HG02840 (cell line): ENCODE measurements around the gene WNT2.
"Not testable (repeated sequence)": the region's sequence is repeated elsewhere in the genome, so short reads cannot be mapped to it uniquely, and the experiment has no call there.

Experiments used
- ATAC-seq: cut with Tn5 transposase; IDR thresholded peaks from one replicate; pipeline ENCODE4 v1.9.1; 2021; ENCODE audit warnings: mild to moderate bottlenecking, moderate library complexity, moderate number of reproducible peaks; ENCODE audit not compliant: unreplicated experiment, low FRiP score

The WNT2 gene

DNA sequence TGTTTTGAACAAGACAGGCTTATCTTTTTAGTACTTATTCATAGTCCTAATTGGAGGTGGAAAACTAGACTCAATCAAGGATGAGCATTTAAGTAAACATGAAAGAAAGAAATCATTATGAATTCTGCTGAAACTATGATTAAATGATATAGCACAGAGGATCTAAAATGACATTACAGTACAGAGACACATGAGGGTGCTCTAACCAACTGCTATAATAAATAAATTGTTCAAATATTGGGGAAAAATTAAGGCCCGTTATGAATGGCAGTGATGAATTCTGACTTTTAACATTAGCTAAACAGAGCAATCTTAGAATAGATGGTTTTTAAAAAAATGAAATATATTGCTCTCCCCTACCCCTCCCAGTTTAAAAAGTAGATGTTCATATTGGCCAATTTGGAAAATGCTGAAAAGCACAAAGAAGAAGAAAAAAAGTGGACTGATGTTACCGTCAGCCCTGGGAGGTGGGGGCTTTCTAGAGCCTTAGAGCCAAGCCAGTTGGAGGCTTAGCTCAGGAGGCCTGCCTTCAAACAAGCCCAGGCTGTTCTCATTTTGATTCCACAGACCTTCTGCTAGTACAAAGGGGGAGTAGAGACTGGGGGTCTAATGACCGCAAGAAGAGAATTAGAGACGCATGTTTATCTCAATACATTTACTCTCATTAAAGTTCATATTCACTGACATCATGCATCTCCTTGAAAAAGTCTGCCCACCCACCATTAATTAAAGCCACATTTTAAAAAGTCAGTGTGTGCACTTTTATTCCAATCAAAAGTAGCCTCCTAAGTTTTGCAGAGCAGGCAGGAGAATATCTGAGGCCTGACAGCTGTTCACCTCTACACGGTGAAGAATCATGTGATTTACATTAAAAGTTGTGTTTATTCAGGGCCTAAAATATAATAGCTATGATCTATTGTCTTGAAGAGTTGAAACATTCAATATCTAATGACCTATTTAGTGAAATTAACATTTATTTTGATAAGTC is 10.0 kb downstream of the WNT2 start:
- ATAC-seq = no peak

DNA sequence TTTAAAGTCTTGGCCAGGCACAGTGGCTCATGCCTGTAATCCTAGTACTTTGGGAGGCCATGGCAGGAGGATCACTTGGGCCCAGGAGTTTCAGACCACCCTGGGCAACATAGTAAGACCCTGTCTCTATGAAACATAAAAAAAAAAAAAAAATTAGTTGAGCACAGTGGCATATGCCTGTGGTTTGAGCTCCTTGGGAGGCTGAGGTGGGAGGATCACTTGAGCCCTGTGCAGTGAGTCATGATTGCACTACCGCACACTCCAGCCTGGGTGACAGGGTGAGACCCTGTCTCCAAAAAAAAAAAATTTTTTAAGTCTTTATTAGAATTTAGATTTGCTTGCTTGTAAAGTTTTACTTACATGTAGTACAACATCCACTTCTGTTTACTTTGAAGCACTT is 14.0 kb downstream of the WNT2 start:
- no peak for ATAC-seq

- no peak for ATAC-seq
These were observed 20.5 kb downstream of the WNT2 start for GRCh38 chr7:117302396-117302795.

DNA sequence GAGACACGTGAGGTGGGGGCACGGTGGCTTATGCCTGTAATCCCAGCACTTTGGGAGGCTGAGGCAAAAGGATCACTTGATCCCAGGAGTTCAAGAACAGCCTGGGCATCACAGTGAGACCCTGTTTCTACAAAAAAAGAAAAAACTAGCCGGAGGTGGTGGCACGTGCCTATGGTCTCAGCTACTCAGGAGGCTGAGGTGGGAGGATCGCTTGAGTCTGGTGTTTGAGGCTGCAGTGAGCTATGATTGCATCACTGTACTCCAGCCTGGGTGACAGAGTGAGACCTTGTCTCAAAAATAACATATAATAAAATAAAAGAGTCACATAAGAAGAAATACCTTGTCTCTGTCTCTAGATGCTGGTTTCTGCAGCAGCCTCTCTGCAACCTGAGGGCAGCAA is 22.4 kb downstream of the WNT2 start:
- not testable (repeated sequence) for ATAC-seq

DNA sequence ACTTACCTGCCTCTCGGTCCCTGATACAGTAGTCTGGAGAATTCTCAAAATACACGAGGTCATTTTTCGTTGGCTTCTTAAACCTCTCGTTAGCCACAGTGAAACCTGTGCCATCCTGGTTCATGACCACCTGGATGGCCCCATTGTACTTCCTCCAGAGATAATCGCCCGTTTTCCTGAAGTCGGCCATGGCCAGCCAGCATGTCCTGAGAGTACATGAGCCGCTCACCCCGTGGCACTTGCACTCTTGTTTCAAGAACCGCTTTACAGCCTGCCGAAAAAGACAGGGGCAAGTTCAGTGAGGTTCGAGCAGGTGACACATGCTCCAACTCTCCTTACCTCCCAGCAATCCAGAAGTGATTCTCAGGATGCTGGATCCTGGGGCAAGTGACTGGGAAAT is 25.3 kb downstream of the WNT2 start:
- ATAC-seq = no peak

DNA sequence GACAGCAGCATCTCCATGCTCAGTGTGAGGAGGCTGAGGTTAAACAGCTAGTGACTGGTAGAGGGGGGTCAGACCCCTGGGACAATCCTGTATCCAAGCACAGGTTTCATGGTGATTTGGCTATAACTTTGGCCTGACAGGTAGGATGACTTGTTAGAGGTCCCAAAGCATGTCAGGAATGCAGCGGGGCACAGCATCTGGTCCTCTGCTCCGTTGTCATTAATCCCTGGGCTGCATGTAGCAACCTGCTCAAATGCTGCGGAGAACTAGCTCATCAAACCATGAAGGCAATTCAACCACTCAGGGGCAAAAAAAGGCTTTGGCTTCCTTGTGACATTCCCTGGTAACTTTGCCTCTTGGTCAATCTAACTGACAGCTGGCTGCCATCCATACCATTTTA is 26.8 kb downstream of the WNT2 start:
- no peak for ATAC-seq

- ATAC-seq = no peak
These were observed 37.0 kb downstream of the WNT2 start for GRCh38 chr7:117285826-117286225.

DNA sequence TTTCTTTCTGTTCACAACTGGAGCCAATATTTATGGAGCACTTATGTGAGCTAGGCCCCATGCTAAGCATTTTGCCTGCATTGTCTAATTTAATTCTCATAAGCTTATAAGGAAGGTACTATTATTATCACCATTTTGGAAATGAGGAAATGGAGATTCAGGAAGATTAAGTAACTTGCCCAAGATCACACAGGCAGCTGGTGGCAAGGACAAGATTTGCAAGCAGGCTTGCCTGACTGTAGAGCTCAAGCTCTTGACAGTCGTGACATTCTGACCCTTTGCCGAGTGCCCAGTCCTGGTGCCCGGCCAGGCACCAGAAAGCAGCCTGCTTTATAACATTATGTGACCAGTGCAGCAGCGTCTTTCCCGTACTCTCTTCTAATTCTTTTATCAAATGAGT is 38.2 kb downstream of the WNT2 start:
- no peak for ATAC-seq

GRCh38 chr7:117283779-117284178 is 39.1 kb downstream of the WNT2 start:
- ATAC-seq = no peak

GRCh38 chr7:117283371-117283770 is 39.5 kb downstream of the WNT2 start:
- ATAC-seq = no peak

DNA sequence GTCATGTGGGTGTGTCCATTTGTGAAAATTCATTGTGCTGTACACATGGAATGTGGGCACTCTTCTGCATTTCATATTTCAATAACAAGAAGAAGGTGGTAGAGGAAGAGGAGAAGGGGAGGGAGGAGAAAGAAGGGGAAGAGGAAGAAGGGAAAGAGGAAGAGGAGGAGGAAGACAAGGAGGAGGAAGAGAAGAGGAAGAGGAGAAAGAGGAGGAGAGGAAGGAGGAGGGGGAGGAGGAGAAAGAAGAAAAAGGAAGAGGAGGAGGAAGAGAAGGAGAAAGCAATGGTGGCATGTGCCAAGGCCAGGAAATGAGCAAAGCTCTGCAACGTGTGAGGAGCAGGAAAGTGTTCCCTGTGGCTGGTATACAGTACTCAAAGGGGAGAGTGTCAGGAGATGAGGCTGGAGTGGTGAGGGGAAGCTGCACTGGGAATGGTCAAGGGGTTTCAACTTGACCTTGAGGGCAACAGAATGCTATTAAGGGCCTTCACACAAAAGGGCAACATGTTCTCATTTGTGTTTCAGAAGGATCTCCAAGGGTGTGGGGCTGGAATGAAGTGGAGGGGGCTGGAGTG is 40.5 kb downstream of the WNT2 start:
- no peak for ATAC-seq

DNA sequence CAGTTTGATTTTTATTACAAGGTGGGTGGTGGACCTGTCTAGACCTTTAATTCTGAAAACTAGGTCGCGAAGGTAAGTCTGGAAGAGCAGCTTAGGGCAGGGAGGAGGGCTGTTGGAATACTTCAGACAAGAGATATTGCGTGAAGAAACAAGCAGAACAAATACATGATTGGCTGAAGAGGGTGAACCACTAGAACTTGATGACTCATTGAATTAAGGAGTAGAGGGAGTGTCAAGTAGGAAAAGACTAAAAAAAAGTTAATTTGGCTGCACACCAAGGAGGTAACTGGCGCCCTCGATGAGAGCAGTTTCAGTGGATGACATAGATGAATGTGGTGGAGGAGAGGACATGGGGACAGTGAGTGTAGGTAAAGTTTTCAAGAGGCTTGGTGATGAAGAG is 41.3 kb downstream of the WNT2 start:
- ATAC-seq = no peak

DNA sequence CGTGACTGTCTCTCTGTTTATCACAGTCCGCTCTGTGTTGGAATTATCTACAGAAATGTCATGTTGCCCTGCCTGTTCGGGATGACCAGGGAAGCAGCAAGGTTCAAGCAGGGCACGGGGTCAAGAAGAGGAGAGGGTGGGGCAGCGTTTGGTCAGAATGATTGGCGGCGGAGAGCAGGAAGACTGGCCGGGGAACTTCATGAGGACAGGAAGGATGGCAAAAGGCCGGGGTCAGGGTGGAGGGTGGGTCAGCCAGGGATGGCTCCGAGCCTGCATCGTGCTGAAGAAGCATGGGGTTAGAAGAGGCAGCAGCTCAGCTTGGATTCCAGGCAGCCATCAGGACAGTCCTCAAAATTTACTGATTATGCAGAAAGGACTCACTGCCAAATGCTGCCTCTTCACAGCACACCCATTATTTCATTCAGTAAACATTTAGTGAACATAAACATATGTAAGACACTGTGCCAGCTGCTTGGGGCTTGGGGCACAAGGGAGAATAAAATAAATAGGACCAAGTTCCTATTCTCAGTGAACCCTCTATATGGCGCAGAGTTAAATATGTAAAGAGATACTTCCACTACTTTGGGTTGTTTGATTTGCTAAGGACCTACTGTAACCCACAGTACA is 42.8 kb downstream of the WNT2 start:
- ATAC-seq = no peak

- ATAC-seq = no peak
These were observed 43.7 kb downstream of the WNT2 start for GRCh38 chr7:117279203-117279602.

- no peak for ATAC-seq
These were observed 44.8 kb downstream of the WNT2 start for GRCh38 chr7:117278040-117278439.

- ATAC-seq = no peak
These were observed 45.3 kb downstream of the WNT2 start for GRCh38 chr7:117277576-117277975.

- ATAC-seq = no peak
These were observed 47.9 kb downstream of the WNT2 start for GRCh38 chr7:117274951-117275350.

DNA sequence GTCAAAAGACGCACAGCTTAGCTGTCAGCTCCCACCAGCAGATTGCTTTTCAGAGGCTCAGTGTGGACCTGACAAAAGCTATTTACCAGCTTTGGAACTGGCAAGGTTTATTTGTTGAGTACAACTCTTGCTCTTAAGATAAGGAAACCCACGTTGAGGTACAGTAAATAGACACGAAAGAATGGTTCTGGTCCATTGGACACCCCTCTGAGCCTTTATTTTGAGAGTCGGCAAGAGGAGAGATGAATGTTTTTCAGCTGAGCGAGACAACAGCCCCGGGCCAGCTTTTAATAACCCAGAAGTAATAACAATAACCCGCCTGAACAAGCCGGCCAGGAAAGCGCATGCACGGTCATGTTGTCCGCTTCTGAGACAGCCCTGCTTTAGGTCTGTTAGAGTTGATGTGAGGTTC is 49.0 kb downstream of the WNT2 start:
- no peak for ATAC-seq

DNA sequence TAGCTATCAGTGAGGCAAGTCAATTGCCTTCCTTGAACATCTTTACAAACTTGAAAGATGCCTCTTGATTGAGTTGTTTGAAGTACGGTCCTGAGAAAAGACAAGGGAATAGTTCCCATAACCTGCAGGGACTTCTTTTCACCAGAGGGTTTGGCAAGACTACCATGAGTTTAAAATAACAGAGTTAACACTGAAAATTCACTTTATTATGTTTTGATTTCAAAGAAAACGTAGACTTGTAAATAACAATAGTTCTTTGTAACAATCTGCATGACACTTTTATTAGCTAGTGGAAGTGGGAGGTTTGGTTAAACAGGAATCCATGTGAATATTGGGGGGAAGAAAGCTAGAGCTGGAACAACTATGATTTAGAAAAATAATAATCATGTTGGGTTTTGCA is 49.5 kb downstream of the WNT2 start:
- ATAC-seq = no peak

- ATAC-seq = no peak
These were observed 50.7 kb downstream of the WNT2 start for GRCh38 chr7:117272017-117272759.

DNA sequence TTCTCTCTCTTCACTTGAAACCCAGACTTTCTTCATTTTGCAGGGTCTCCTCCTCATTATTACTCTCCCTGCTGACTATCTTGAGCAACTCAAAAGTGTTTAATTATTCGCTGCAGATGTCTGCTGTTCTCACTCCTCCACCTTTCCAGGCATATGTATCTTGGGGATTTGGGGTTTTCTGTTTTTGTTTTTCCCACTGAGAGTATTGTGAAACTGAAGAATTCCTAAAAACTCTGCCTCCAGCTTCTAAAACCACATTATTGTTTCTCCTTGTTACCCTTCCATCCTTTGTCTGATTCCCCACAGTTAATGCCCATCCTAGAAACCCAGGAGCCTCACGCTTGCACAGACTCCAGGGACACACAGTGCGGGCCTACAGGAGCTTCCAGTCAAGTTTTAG is 51.3 kb downstream of the WNT2 start:
- no peak for ATAC-seq
